HCEC 1CT (cell line): ENCODE data around the gene H3-3A.

Experiments used
- DNase-seq: peaks from one replicate; pipeline ENCODE4 v3.0.0-alpha.2; 2017

The H3-3A gene

DNA sequence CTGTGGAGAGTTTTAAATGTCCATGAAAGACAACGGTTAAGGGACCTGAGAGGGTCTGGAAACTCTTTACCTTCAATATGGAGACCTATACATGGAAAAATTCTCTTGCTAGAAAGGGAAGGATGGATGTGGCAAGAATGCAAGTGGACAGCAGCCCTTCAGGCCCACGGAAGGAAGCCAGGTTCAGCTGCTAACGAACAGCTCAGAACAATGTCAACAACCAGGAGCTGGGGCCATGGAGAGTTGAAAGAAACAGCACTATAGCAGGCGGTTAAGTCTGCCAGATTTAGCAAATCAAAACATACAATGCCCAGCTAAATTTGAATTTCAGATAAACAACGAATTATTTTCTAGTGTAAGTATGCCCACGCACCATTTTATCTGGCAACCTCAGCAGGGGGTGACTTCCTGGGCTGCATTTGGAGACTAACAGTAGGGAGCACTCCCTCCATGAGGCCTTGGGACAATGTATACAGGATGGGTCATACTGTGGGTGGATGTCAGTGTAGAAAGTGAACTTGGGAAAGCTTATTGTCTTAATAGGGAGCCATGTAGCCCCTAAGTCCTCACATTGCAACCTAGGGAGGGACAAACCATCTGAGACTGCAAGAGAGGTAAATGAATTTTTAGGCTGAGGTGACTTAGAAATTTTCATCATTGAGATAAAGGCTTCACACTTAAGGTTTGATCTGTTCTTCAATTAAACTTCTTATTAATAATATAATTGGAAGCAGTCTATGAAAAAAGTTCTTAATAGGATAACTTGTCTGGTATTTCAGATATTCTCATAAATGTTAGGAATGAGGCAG, 7.8 kb upstream of the H3-3A start:
- DNase-seq = no peak

DNA sequence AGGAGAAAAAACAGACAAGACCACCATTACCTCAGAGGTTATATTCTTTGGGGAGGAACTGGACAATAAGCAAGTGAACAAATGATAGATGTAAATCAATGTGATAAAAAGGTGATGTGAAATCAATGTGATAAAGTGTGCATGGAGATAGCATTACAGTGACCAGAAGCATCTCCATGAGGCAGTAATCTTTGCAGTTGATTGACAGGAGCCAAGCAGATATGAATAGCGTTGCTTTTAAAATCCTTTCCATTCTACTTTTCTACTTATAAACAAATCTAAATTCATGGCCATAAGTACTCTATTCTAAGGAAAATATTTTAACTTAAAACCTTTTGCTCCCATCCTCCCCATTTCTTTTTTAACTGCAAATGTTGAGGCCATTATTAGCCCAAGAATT, 2.8 kb upstream of the H3-3A start:
- no peak for DNase-seq

DNA sequence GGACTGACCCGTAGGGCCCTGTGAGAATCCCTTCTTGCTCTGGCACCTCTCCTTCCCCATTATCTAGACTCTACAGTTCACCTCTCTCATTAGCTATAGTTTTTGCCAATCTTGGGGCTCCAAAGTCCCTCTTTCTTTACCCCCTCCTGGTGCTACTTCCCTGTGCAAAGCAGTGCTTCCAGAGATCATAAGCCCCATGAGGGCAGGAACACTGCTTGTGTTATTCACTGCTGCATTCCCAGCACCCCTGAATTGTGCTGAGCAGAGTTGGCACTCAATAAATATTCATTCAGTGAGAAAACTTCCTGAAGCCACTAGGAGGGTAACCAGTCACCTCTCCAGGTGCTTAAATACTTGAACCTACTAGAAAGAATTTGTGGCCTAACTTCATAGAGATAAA, 2.1 kb upstream of the H3-3A start:
- no peak for DNase-seq

DNA sequence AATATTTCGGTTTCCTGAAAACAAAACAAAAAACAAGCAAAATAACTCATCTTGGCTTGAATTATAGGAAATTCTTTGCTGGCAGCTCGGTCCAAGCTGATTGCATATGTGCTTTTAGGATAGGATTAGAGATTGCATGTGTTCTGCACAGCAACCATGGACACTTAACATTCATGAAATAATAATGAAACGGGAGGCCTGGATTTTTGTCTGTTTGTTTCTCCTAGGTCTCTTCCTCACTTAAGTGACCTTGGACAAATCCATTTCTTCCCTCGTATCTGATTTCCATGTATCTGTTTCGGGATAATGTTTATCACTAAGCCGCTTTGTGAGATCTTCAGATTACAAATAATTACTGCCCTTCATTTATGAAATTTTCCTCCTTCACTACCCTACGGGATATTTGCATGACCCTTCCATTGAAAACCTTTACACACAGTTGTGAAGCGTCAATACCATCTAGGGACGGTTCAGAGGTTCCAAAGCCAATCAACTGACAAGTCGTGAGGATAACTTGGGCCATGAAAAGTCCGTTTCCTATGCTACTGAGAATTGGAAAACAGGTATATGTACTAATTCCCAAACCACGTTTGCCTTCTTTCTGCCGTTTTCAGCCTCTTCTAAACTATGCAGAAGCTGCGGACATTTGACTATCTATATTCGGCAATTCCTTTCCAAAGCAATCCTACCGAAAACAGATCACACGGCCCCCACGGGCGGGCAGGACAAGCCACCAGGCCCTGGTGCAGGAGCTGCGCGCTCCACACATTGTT, 1.3 kb upstream of the H3-3A start:
- DNase-seq = no peak

DNA sequence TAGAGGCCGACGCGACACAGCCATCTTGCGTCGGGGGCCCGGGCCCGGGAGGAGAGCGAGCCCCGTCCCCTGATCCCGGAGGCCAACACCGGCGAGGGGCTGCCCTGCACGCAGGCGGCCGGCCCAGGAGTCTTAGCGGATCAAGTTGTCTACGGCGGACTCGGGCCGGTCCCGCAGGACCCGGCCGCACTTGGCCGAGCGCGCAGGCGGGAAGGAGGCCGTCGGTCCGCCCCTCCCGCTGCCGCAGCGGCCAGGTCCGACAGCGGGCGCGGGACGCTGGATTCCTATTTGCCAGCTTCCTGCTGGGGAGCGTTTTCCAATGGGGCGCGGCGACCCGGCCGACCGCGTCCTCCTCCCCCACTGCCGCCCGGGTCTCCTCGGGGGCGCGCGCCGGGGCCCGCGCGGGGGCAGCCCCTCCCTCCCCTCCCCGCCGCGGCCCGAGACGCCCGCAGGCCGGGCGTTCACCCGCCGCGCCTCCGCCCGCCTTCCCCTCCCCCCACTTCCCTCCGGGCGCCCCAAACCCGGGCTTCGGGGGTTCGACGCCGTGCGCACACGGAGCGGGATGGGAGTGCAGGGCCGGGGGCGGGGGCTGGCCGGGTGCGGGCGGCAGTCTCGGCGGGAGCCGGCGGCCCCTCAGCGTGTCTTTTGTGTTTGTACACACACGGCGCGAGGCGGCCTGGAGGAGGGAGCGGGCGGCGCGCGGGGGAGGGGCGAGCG, 517 bp upstream of the H3-3A start:
- peak; percentile 76 for DNase-seq

DNA sequence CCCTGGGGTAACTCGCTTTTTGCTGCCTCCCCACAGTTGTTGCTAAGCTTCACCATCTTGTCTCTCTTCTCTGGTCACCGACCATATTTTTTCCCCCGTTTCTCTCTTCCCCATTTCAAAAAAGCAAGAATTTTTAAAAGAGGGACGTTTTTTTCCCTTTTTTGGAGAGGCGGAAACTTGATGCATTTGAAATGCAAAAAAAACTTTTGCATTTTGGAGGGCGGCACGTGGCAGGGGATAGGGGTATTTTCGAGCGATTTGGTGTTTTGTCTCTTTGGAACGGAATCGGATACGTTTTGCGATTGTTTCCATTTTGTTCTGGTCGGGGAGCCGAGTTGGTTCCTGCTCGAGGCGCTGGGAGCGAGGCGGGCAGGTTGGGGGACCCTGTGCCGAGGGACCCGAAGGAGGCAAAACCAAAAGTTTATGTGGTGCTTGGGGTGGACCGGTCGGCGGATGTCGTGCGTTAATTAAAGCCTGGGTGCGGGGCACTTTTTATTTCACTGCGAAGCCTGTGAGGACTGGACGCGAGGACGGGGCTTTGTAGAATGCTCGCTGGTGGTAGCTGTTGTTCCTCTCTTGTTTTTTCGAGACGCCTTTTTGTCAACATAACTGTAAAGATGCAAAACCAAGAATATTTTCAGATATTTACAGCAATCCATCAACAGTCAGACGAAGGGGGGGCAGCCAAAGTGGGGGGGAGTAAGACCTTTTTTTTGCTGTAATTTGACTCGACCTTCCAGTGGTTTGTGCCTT, 884 bp downstream of the H3-3A start:
- DNase-seq = peak; percentile 48

DNA sequence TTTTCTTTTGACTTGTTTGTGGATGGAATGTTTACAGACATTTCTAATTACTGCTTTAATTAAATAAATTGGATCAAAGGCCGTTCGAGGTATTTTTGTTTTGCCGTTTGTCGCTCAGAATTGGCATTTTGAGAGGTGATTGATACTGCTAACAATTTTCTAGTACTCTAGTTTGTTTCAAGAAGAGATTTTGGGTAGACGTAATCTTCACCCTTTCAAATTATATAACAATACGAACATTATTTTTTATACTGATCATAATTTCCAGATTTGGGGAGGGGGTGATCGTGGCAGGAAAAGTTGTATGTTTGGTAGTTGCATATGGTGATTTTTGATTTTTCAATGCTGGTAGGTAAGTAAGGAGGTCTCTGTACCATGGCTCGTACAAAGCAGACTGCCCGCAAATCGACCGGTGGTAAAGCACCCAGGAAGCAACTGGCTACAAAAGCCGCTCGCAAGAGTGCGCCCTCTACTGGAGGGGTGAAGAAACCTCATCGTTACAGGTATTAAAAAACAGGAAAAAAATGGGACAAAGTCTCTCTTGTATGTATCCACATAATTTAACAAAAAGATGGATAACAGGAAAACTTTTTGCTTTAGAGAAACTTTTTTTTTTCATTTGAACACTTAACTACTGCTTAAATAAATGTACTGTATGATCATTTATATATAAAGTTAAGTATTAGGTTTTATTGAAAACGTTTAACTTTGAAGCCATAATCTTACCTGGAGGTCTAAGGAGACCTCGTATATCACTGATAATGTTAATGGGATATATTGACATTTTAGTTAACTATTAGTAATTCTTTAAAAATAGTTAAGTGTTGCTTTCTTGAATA, 1.7 kb downstream of the H3-3A start:
- no peak for DNase-seq

DNA sequence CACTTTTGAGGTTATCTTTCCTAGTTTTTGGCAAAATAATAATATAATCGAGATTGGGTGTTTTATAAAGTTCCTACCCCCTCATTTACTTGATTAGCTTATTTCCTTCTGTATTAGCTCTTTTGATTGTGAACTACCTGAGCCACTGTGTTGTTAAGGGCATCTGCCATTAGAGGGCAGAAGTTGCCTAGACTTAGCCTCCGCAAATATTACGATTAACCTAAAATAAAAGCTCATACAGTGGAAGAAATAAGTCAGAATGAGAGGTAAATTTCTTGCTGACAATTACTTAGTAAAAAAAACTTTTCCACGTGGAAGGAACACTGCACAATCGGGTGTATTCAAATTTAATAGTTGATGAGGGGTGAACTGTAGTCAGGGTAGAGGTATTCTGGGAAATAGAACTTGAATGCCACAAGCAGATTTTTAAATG, 2.3 kb downstream of the H3-3A start:
- DNase-seq = peak; percentile 65

DNA sequence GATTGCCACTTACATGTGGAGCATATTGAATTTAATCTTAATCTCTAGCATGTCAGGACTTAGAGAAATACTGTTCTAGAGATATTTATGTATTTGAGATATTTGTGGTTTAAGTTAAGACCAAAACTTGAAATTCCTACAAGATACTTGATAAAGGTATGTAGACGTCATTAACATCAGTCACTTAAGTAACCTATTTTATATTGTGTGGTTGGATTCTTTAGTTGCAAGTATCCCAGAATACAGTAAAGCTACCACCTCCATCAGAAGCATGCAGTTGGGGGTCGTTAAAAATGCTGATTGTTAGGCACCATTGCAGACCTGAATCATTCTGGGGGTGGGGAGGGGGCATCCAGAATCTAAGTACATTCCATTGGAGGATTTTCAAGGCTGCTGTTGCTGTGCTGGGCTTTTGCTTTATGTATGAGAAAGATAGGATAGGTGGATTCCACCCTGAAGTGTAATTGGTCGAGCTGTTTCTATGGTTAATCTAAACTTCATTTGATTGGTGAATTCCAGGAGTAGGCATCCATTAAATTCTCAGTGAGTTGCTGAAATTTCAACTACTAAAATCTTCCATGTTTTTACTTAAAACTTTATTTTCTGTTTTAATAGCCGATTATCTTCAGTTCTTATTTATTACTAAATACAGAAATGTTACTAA, 4.0 kb downstream of the H3-3A start:
- no peak for DNase-seq

DNA sequence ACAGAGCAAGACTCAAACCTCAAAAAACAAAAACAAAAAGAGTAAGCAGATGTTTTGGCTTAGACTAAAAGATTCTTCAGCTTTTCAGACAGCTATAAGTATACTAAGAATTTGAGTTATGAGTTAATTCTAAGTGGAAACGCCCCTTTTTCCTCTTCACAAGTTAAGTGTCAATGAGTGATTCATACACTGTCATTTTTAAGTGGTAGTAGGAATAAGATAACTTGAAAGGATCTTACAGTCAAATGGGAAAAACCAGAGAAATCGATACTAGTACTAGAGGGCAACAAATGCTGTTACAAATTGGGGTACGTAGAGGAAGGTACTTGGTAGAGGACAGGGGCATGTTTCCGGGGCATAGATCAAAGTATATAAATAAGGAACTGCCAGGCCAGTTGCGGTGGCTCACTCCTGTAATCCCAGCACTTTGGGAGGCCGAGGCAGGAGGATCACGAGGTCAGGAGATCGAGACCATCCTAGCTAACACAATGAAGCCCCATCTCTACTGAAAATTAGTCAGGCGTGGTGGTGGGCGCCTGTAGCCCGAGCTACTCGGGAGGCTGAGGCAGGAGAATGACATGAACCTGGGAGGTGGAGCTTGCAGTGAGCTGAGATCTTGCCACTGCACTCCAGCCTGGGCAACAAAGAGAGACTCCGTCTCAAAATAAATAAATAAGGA, 7.4 kb downstream of the H3-3A start:
- no peak for DNase-seq

DNA sequence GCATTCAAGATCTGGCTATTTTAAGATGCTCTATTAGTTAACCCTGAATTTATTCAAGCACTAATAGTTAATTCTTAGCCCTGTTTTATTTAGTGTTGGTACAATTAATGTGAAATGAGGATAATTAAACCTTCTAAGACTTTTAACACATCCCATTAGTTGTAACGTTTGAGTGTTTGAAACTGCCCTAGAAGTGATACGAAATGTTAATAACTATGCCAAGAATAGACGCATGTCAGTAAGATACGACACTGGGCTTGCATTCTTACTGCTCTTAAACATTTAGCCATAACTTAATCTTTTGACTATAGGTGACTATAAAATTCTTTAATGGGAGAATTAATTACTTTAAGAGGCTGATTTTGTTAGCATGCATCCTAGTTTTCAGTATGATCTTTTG, 9.8 kb downstream of the H3-3A start:
- no peak for DNase-seq

DNA sequence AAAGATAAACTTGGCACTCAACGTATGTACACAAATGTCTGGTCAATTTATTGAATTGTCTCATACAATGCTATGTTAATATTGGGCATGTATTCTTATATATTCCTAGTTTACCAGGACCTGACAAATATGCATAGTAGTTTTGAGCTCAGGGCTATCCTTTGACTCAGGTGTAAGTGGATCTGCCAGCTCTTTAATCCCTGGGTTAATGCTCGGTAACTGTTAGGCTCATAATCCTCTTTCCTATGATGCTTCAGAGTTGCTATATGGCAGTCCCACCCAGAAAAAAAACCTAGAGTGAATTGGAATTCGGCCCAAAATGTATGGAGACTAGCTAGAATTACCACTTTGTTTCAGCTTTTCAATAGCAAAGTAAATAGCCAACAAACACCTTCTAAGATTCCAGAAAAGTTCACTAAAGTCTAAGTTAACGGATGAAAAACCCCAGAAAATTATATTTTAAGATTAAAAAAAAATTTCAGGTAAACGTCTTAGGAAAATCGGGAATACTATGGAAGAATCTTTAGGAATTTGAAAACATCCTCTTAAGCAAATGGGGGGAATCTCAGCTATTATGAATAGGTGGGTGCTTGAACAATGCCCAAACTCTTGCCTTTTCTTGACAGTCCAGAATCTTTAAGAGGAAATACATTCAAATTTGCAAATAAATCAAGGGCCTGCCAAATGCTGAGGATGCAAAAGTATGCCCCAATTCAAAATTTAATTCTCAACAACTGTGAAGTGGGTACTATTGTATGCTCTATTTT, 10.9 kb downstream of the H3-3A start:
- DNase-seq = no peak

DNA sequence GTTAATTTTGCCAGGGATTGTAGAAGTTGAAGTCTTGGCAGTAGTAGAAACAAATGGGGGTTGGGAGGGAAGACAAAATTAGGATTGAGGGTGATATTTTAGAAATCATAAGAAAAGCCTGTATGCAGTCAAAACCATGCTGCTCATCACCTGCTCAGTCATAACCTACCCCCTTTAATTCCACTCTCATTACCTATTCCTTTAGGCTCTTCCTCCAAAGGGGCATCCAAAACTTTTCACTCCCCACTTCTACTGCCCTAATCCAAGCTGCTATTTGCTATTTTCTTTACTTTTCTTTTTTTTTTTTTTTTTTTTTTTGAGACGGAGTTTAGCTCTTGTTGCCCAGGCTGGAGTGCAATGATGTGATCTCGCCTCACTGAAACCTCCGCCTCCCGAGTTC, 11.5 kb downstream of the H3-3A start:
- DNase-seq = no peak

DNA sequence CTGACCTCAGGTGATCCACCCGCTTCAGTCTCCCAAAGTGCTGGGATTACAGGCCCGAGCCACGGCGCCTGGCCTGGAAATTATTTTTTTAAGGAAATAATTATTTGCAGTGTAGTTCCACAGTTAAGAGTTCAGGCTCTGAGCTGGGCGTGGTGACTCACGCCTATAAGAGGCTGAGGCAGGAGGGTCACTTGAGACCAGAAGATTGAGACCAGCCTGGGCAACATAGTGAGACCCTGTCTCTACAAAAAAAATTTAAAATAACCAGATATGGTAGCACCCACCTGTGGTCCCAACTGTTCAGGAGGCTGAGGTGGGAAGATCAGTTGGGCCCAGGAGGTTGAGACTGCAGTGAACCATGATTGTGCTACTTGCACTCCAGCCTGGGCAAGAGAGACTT, 13.9 kb downstream of the H3-3A start:
- no peak for DNase-seq

DNA sequence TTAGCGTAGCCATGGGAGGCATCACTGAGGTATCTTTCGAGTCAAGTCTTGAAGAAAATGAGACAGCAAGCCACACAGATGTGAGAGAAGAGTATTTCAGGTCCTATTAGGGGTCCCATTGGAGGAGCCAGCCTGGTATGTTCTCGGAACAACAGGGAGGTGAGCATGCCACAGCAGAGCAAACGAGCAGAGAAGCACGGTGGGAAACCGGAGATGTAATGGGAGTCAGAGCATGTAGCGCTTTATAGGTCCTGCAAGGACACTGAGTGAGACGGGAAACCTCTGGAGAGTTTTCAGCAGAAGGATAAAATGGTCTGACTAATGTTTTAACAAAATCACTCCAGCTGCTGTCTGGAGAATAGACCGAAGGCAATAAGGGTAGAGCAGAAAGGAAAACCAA, 15.9 kb downstream of the H3-3A start:
- no peak for DNase-seq

DNA sequence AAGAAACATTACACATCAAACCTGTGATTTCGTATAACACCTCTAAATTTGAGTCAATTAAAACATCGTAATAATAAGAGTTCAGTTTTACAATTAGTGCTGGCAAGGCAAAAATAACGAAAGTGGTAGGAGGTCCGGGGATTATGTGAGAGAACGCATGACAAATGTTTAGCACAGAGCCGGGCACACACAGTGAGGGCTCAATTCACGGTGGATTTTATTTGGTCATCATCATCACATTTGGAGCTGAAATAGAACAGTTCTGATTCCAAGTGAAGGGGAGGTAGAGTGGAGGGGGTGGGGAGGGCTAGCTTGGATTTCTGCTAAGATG, 20.0 kb downstream of the H3-3A start:
- DNase-seq = no peak

DNA sequence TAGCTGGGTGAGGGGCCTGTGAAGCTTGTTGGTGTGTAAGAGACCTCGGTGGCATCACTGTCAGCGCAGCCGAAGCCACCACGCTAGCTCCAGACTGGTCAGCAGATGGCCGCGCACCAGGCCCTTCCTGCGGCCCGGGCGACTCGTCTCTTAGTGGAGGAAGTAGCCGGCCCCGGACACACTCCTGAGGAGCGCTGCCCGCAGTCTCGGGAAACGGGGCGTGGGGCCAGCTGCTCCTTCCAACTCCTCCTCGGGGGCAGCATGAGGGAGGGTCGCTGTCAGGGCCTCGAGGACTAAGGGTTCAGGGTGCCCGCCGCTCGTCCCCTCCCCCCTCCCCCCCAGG, 20.4 kb downstream of the H3-3A start:
- DNase-seq = peak; percentile 47

DNA sequence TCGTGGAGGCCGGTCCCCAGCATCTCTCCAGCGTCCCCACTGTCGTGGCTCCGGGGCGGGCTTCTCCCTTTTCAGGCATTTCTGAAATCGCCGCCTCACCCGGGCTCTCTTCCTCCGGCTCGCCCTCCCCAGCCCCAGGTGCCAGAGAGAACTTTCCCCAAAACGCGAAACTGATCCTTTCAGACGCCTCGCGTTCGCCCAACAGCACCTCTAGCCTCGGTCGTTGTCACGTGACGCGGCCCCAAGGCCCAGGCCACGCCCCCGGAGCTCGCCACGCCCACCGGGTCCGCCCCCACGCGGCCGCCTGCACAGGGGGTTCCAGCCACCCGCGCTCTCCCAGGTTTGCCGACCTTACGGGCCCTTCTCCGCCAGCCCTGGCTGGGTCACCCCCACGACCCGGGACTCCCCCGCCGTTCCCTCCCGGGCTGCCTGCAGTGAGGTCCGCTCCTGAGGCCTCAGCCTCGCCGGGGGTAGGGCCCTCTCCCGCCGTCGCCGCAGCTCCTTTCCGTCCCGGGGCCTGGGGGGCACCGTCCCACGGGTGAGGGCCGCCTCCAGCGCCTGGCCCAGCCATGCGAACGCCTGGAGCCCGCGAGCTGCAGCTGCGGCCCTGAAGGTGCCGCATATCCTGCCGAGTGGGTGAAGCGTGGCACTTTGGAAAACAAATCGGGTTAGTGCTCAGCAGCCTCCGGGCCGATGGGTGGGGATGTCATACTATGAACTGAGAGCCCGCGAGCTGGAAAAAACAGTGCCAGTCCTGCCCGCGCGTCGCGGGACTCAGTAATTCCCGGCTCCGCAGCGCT, 21.0 kb downstream of the H3-3A start:
- peak; percentile 69 for DNase-seq

DNA sequence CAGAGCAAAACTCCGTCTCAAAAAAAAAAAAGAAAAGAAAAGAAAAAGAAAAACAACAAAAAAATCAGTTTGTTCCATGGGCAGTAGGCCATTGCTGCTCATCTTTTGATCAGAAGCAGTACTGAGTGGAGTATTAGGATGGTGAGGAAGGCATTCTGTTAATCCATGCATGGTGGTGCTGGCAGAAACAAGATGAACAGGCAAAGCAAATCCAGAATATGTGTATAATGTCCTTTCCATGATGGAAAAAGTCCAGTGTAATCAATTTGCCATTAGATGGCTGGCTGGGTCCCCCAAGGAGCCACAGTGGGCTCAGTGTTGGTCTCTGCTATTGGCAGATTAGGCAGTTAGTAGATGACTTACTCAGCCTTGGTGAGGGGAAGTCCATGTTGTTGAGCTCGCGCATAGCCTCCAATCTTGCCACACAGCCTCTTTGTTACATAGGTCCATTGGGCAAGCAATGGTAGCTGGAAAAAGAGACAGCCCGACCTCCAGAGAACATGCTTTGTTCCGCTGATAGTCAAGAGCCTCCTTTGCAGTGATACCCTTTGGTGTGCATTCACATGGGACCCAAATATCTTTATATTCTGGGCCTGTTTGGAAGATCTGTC, 23.3 kb downstream of the H3-3A start:
- DNase-seq = no peak
